GM21619 (cell line): Measurements from ENCODE around the gene HGD.
"Not testable (repeated sequence)": the region's sequence is repeated elsewhere in the genome, so short reads cannot be mapped to it uniquely, and the experiment has no call there.

Experiments
- ATAC-seq: cut with Tn5 transposase; IDR thresholded peaks from one replicate; pipeline ENCODE4 v1.9.1; 2021; ENCODE audit not compliant: unreplicated experiment

HGD gene, protein sequence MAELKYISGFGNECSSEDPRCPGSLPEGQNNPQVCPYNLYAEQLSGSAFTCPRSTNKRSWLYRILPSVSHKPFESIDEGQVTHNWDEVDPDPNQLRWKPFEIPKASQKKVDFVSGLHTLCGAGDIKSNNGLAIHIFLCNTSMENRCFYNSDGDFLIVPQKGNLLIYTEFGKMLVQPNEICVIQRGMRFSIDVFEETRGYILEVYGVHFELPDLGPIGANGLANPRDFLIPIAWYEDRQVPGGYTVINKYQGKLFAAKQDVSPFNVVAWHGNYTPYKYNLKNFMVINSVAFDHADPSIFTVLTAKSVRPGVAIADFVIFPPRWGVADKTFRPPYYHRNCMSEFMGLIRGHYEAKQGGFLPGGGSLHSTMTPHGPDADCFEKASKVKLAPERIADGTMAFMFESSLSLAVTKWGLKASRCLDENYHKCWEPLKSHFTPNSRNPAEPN

DNA sequence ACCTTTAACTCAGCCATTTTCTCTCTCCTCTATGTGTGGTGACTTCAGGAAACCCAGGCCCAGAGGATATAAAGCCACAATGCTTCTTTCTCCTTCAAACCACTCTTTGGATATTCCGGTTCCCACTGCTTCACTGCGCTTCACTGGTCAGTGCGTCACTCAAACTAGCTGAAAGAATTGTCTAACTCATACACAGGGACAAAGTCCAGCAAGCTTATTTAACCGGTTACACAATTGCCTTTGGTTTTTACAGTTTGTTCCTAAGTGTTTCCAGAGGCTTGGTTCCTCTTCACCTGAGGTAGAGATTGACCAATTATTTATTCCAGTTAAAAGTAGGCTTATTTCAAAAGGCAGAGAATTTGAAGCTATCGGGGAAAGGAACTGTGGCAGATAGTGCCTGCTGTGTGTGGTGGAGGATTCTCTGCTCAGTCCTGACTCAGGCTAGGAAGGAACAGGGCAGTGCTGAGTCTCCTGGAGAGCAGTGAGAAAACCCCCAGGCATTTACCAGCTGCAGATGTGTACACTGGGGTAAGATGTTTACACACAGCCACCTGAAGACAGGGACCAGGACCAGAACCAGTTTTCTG, at the start of gene HGD:
Gene HGD, minus strand, starts transcription at position 145 of the 587 bp plus-strand sequence. Its CDS starts 128 bp downstream, at position 17.
- ATAC-seq: no peak

DNA sequence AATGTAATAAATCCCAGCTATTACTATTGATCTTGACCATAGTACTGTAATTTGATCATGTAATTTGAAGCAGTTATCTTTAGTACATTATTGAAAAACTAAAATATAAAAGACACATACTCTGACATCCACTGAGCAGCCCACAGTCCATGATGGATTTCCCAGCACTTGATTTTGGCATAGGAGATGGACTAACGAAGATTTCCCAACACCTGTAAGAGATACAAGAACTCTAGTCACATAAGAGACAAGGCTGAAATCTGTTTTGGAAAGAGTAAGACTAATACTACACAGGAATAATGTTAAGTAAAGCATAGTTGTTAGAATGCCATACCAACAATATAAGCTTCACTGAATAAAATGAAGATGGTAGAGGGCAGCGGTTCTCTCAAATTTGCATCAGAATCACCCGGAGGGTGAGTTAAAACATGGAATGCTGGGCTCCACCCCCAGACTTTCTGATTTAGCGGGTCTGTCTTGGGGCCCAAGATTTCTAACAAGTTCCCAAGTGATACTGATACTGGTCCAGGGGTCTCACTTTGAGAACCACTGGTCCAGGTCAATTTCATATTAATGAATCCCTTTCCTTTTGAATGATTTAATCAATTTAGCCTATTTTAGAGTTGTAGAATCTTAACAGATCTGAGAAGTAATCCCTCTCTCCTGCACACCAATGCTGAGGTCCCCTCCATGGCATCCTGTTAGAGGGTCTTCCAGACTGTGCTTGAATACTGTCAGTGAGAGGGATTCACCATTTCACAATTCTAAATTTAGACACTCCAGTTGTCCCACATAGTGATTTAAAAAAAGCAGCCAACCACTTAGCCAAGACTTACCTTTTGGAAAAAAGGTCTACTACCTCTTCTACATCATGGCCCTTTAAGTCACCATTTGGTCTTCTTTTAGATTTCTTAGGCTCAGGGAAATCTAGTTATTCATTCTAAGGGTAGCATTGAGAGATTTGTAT, 48.8 kb upstream of the HGD start:
- ATAC-seq: no peak

DNA sequence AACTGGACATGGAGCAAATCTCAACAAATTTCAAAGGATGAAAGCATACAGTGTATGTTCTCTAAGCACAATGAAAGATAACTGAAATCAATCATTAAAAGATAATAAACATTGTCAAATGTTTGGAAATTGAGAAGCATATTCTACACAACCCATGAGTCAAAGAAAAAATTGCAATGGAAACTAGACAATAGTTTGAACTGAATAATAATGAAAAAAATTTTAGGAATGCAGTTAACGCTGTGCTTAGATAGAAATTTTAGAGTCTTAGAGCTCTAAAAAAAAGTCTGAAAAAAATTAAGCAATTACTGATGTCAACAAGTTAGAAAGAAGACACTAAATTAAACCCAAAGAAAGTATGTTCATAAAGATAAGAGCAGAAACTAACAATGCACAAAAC, 44.8 kb upstream of the HGD start:
- no peak for ATAC-seq

DNA sequence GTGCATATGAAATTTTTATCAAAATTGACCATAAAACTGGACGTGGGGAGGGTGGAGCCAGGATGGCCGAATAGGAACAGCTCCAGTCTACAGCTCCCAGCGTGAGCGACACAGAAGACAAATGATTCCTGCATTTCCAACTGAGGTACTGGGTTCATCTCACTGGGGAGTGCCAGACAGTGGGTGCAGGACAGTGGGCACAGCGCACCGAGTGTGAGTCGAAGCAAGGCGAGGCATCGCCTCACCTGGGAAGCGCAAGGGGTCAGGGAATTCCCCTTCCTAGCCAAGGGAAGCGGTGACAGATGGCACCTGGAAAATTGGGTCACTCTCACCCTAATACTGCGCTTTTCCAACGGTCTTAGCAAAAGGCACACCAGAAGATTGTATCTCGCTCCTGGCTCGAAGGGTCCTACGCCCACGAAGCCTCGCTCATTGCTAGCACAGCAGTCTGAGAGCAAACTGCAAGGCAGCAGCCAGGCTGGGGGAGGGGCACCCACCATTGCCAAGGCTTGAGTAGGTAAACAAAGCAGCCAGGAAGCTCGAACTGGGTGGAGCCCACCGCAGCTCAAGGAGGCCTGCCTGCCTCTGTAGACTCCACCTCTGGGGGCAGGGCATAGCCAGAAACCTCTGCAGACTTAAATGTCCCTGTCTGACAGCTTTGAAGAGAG, 37.3 kb upstream of the HGD start:
- not testable (repeated sequence) for ATAC-seq

DNA sequence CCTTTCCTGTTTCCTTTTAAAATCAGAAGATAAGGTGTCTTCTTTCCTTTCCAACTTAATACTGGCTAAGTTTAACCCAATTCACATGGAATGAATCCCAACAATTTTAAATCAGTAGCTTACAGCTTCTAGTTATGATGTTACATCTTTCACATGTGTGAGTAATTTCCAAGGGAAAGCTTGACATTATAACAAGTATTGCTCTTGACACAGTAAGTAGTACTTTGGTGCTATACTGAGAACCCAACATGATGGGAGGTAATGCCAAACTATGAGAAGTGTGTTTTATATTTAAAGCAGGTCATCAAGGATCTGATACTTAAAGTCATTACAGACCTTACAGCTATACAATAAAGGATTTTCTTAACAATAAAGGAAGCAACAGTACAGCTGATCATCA, 31.2 kb upstream of the HGD start:
- no peak for ATAC-seq

DNA sequence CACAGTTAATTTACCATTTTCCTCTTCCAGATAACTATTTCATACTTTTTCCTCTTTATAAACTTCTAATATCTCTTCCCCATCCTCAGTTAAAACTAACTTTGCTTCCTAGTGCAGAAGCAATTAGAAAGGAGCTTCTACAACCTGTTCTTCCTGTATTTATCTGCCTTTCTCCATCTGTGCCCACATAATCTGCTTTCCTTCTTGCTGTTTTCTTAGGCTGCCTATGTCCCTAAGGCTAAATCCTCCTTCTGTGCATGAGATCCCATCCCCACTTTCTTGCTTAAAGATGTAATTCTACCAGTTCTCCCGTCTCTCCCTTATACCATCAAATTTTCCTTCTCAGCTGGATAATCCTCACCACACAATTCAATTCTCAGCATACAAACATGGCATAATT, 28.3 kb upstream of the HGD start:
- no peak for ATAC-seq

DNA sequence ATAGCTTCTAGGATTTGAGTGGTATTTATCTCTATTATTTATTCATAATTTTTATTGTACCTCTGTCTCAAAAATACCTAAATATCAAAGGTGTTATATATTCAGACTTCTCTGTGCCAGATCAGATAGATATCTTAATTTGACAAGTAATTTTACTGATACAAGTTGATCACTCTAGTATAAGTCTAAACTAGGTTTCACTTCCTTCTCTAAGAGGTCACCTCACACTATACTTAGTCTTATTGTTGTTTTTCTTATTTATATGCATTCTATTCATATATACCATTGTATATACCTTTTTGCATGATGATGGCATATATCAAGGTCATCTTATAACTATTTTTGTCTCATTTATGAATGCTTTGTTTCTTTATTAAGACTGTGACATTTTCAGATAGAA, 26.4 kb upstream of the HGD start:
- ATAC-seq: no peak

DNA sequence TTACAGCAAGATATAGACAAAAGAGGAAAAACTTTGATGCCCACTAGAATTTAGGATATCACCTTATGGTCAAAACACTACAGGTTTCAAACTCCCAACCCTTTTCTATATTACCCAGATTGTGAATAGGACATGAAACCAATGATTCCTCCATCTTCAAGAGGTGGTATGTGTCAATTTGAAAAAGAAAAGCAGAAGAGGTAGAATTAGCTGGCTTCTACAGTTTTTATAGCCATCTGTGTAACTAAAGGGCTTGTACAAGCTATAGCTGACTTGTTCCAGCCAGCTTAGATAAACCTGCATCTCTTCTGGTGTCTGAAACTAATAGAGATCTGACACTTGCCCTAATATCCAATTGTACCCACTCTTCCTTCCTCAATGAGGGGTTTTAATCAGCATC, 24.9 kb upstream of the HGD start:
- ATAC-seq: no peak

DNA sequence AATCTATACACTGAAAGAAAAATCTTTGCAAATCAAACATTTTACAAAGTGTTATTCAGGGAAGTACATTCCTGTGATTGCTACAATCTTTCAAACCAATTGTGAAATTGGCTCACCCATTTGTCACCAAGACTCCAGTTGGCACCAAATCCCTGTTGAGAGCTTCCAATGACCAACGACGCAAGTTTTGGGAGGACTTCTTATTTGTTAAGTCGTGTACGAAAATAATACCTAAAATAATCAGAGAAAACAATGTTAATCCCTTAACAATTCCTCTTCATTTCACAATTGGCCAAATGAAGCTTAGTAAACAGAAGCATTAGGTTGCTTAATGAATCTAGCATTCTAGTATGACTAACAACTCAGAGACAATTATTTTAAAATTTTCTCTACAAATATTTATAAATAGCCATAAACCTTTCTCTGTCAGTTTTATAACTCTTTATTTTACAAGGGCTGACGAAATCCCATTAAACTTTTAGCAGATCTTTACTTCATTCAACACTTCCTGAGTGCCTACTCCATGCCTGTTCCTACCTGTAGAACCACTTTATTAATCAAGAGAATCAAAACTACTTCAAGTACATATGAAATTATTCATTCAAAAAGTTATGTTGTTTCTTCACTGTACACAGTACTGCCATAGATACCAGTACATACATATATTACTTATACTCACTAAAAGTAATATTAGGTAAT, 24.0 kb upstream of the HGD start:
- ATAC-seq: no peak

DNA sequence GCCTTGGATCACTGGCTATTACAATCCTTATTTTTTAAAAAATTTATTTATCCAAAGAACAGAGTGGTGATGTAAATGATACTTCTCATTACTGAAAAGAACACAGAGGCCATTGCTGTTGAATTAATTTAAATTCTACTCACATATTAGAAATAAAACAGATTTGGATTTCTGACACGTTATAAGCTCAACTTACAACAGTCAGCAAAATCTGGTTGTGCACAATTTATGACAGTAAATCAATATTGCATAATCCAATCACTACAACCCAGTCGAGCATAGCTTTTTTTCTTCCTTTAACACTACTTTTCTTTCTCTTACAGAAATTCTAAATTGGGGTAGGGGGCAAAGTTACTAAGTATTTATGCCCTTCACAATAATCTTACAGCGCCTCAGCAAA, 17.3 kb upstream of the HGD start:
- ATAC-seq: no peak

DNA sequence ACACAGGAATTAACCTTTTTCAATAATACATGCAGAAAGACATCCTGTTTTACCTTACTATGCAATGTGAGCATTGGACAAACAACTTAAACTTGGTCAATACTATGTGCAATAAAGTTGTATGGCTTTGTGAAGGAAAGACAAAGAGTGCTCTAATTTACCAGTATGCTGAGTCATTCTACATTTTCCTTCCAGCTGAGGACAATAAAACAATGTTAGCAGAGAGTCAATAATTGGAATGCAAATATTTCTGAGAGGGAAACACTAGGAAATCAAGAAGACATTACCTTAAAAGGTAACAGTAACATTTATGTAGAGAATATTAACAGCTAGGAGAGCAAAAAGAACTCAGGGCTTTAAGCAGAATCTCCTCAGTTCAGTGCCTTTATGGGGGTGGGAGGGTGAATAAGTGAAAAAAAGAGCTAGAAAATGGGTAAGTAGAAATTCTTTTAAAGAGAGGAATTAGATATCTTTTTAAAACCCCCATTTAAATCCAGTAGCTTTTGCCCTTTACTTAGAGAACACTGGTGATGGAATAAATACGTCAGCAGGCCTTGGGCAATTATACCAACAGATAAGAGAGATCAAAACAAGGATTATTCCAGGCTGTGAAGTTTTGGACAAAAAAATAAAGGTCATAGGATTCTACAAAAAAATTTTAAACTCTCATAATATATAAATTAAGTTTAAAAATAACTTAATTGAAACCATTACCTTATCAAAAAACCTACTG, 11.6 kb upstream of the HGD start:
- no peak for ATAC-seq

DNA sequence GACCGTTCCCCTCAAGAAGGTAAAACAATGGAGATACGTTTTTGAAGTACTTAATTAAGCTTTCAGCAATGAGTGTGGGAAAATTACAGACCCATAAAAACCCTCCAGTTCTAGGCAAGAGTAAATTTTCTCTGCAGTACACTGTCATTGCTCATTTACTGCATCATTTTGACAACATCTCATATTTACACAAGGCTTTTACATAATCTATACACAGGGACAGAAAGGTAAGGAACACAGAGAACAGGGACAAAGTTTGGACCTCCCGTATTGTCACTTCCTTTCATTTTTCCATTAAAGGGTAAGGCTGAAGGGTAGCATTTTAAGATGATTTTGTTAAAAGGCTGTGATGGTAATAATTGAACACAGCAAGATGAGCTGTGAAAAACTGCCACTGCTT, 7.4 kb upstream of the HGD start:
- no peak for ATAC-seq

DNA sequence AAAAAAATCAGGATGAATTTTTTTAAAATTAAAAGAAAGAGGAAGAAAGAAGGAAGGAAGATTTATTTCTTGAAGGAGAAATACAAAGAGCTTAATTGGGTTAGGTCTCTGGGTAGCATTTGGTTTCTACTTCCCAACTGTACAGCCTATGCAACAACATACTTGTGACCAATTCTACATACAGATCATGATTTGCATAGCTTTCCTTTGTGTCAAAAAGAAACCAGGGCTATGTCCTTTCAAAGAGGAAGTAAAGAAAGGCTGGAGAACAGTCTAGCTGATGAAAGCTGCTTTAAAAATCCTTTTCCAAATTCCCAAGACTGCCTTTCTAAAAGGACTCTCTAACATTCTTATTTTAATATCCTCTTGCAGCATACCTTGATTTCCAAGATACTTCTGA, 6.1 kb upstream of the HGD start:
- peak; percentile 99 for ATAC-seq

DNA sequence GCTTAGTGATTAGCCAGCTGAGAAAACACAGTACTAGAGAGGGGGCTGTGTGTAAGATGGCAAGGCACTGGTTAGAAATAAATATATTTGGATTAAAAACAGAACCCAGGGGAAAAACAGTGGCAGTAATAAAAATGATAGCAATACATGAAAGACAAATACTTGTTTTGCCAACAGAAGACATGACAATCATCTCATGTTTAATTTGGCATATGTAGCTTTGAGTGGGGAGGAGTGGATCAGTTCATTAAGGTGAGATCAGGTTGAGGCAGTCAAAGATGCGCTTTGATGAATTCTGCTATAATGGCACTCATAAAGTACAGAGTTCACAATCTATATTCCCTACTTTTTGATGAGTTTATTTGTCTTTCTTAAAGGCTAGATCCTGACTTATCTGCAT, 3.4 kb upstream of the HGD start:
- no peak for ATAC-seq

DNA sequence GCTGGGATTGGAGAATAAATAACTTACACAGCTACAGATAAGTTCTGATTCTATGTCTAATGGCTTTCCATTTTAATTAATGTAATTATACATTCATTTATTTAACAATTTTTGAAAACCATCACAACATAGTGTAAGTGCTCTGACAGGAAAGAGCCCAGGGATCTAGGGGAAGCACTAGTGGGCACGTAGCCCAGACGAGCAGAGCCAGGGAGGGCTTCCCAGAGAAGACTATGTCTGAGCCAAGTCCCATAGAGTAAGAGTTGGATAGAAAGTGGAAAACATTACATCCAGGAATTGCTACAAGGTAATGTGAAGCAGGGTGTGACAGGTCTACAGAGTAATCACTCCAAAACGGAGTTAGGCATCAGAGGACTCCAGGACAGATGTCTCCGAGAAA, 2.9 kb upstream of the HGD start:
- no peak for ATAC-seq

DNA sequence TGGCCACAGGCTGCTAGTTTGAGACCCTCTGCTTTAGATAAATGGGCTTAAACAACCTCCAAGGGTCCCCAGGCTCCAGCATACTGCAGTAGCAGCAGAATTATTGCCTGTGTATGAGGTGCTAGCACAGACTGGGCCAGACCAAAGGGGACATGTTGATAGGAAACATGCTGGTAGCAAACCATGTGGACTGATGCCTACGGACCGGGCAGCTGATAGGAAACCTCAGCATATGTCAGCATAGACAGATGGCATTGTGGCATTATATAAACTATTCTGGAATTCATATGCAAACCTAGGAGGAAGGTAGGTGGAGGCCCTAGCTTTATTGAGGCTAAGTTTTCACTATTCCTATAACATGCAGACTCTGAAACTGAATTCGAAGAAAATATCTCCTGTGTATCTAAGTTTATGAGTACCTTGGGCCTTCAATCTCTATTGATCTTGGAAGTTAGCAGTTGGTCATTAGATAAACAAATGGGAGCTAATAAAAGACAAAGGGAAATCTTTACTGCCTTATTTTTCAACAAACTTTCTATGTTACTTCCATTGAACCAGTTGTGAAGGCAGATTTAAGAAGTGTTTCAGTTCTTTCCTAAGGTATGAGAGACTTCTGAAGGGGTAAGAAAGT, 1.7 kb upstream of the HGD start:
- no peak for ATAC-seq

DNA sequence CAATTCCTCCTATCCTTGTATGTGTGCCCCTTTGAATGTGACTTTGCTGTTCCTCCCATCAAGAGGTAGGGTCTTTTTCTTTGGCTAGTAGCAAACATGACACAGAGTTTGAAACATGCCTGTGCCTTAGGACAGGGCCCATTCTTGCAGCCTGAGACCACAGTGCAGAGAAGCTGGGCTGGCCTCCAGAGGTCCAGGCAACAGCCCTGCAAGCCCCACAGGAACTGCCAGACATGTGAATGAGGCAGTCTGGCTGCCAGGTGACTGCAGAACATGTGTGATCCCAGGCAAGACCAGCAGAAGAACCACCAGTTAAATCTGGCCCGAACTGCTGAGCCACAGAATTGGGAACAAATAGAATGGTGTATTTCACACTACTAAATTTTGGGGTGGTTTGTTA, 1.2 kb upstream of the HGD start:
- ATAC-seq: no peak

DNA sequence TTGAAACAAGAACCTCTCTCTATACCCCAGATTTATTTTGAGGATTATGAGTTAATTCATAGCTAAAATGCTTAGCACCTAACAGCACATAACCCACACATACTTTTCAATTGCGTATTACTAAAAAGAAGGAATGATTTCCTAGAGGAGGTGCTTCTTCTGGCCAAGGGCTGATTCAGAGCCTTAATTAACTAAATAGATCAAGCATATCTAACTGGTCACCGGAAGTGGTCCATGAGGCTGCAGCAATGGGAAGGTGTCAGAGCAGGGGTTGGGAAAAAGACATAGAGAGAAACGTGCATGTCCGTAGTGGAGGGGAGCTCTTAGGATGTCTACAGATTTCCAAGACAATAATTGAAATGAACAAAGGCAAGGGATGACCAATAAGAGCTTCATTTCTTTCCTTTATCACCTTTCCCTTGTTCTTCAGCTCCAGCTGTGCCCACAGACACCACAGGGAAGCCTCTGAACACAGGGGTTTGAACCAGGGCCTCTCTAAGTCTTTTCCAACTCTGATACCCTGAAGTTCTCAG, 467 bp downstream of the HGD start:
- ATAC-seq: no peak

DNA sequence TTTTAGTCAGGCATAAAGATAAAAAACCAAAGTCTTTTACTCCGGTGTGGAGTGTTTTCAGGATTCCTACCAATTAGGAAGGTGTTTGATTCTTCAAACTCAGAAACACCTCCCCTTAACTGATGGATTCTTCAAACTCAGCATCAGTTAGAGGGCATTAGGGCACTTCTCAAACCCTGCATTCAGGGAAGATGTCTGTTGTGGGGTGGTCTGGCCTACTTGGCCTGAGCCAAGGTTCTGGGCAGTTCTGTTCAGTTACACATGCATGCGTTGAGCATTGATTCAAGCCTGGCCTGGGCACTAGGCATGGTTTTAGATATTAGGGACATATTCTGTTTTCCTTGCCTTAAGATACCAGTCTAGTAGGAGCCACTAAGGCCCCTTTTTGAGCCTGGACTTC, 1.0 kb downstream of the HGD start:
- no peak for ATAC-seq
